Mesendoderm (in vitro differentiated cells): ENCODE data around the gene SNX19.

Source experiments
- DNase-seq: peaks from one replicate; pipeline ENCODE4 v3.0.0; 2013
- H2AK5ac ChIP-seq: 2 replicates; pipeline ENCODE4 v1.6.1; 2013; ENCODE audit warnings: low read length, inconsistent platforms
- H2BK120ac ChIP-seq: 2 replicates; pipeline ENCODE4 v1.6.1; 2013; ENCODE audit warnings: low read depth, mild to moderate bottlenecking, low read length, moderate library complexity, mixed read lengths
- H2BK15ac ChIP-seq: replicated peaks from 2 replicates; pipeline ENCODE4 v1.6.1; 2013; ENCODE audit warnings: low read depth, mild to moderate bottlenecking, moderate library complexity
- H2BK5ac ChIP-seq: 2 replicates; pipeline ENCODE4 v1.6.1; 2013; ENCODE audit warnings: low read length, inconsistent platforms
- H3K18ac ChIP-seq: 2 replicates; pipeline ENCODE4 v1.6.1; 2013; ENCODE audit warnings: mild to moderate bottlenecking, low read length, mixed read lengths
- H3K23ac ChIP-seq: one replicate; pipeline ENCODE4 v1.6.1; 2013; ENCODE audit warnings: low read length
- H3K27ac ChIP-seq: 2 replicates; pipeline ENCODE4 v1.5.1; 2013; ENCODE audit warnings: low read depth, mild to moderate bottlenecking, inconsistent platforms, low read length, moderate library complexity
- H3K27me3 ChIP-seq: 2 replicates; pipeline ENCODE4 v1.6.1; 2013; ENCODE audit warnings: low read length, control low read depth, mild to moderate bottlenecking, inconsistent platforms; ENCODE audit not compliant: insufficient read depth, poor library complexity
- H3K36me3 ChIP-seq: 2 replicates; pipeline ENCODE4 v1.6.1; 2013; ENCODE audit warnings: low read length, inconsistent platforms; ENCODE audit not compliant: control insufficient read depth, insufficient read depth
- H3K4ac ChIP-seq: one replicate; pipeline ENCODE4 v1.6.1; 2013; ENCODE audit warnings: low read depth, mild to moderate bottlenecking, low read length, moderate library complexity
- H3K4me1 ChIP-seq: 2 replicates; pipeline ENCODE4 v1.6.1; 2013; ENCODE audit warnings: low read depth, low read length, inconsistent platforms; ENCODE audit not compliant: control insufficient read depth
- H3K4me2 ChIP-seq: 2 replicates; pipeline ENCODE4 v1.6.1; 2013; ENCODE audit warnings: low read length
- H3K4me3 ChIP-seq: 2 replicates; pipeline ENCODE4 v1.5.1; 2013; ENCODE audit warnings: mild to moderate bottlenecking, low read length
- H3K56ac ChIP-seq: one replicate; pipeline ENCODE4 v1.6.1; 2013; ENCODE audit warnings: low read length
- H3K79me1 ChIP-seq: 2 replicates; pipeline ENCODE4 v1.6.1; 2013; ENCODE audit warnings: low read length, inconsistent platforms
- H3K79me2 ChIP-seq: 2 replicates; pipeline ENCODE4 v1.6.1; 2013; ENCODE audit warnings: mild to moderate bottlenecking, low read length; ENCODE audit not compliant: control insufficient read depth, insufficient read depth
- H3K9ac ChIP-seq: 2 replicates; pipeline ENCODE4 v1.6.1; 2013; ENCODE audit warnings: low read length, inconsistent platforms
- H4K5ac ChIP-seq: one replicate; pipeline ENCODE4 v1.6.1; 2013; ENCODE audit warnings: low read length
- H4K8ac ChIP-seq: one replicate; pipeline ENCODE4 v1.6.1; 2013; ENCODE audit warnings: low read depth, mild to moderate bottlenecking, control low read depth, low read length, moderate library complexity
- WGBS: extraction: QIAGEN DNeasy Blood & Tissue Kit; methylation state at CpG from one replicate; pipeline ENCODE4 v1.1.7; 2013; ENCODE audit warnings: low lambda C conversion rate, missing lambda C conversion rate; ENCODE audit not compliant: insufficient coverage; ENCODE audit errors: extremely low coverage; 5-methylcytosine and 5-hydroxymethylcytosine counted together

Gene SNX19

DNA sequence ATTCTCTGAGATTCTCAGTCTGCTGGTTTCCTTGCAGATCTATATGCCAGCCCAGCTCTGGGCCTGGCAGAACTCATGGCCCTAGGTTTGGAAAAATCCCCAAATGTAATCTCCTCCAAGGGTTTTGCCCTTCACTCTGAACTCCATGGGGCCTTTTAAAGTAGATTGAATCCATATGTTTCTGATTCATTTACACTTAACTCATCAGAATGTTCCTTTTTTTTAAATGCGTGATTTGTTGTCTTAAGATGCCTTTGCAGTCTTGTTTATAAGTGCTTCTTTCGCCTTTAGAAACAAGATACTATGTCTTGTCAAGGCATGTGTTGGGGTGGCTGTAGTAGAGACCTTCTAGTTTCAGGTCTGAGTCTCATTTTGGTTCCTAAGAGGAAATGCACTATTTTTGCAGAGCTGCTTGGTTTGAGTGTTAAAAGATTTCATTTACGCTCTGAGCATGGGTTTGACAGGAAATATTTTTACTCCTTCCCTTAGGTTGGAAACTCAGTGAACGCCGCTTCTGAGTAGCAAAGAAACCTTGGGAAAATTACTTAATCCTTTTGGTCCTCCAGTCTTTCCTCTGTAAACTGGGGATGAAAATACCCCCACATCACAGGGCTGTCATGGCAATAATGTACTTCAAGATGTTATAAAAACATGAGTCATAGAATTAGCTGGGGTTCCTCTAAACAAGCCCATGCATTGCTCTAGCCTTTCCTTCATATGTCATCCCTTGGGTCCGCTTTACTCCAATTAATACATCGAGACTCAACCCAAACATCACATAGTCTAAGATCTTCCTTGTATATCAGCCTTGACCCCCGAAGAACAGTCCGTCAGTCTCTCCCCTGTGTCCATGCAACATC, 83.5 kb downstream of the SNX19 start:
- Histone ChIP-seq H4K5ac (no peak overlapping the region), H3K23ac (no peak overlapping the region), H3K56ac (no peak overlapping the region), H3K4me2 (no peak overlapping the region), H3K18ac (no peak overlapping the region), H3K9ac (no peak overlapping the region), H3K79me1 (no peaks in the 10 kb centered on the region), H2BK15ac (no peak overlapping the region), H2AK5ac (no peak overlapping the region), H2BK120ac (no peak overlapping the region), H3K4me3 (no peak overlapping the region), H2BK5ac (no peak overlapping the region), H4K8ac (no peak overlapping the region), H3K27ac (no peak overlapping the region), H3K4ac (no peak overlapping the region), H3K79me2 (no peaks in the 10 kb centered on the region), H3K27me3 (no peaks in the 10 kb centered on the region), H3K4me1 (no peaks in the 10 kb centered on the region), H3K36me3 (no peaks in the 10 kb centered on the region)
- WGBS: no CpG with 5 or more reads among the region's 9 CpGs
- no peak for DNase-seq

DNA sequence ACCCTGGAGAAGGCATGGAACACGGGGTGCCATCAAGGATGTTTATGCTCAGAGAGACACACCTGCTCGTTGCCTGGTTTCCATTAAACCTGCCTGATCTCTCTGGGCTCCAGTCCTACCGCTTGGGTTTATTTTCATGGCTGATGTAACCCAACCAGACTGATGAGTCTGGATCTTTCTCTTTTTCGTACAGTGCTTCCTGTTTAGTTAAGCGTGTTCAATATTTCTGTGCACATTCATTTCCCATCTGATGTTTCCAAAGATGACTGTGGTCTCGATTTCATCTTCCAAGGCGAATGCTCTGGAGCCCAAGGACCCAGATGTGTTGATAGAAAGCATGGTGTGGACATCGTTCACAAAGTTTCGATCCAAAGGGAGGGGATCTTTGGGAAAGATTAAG, 84.3 kb downstream of the SNX19 start:
- H3K36me3 ChIP-seq: no peaks in the 10 kb centered on the region
- WGBS: no CpG with 5 or more reads among the region's 9 CpGs

DNA sequence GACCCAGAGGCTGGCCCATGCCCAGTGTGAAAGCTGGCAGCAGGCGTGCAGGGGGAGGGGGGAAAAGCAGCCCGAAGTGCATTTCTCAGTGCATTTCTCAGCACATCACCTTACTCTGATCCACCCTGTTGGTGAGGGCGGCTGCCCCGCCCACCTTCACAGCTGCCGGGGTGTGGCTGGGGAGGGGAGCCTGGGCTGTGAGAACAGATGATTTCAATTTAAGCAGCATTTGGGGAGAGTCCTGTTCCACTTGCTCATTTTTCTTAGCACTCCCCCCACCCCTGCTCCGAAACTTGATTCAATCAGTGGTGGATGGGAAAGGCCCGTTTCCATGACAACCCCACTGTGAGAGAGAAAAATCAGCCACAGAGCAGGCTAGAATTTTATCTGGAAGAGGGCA, 84.8 kb downstream of the SNX19 start:
- no peaks in the 10 kb centered on the region for H3K36me3 ChIP-seq
- H3K4me3 ChIP-seq: no peak overlapping the region
- no peak overlapping the region for H3K4me2 ChIP-seq
- WGBS: no CpG with 5 or more reads among the region's 7 CpGs
- DNase-seq: peak; percentile 38
- H3K56ac ChIP-seq: no peak overlapping the region
- H2BK15ac ChIP-seq: no peak overlapping the region
- H3K18ac ChIP-seq: no peak overlapping the region
- H3K79me1 ChIP-seq: no peaks in the 10 kb centered on the region
- H3K4ac ChIP-seq: no peak overlapping the region
- H3K23ac ChIP-seq: no peak overlapping the region
- H3K27me3 ChIP-seq: no peaks in the 10 kb centered on the region
- no peak overlapping the region for H2AK5ac ChIP-seq
- peaks cover 3% of the 10 kb centered on the region for H3K4me1 ChIP-seq
- H3K27ac ChIP-seq: no peak overlapping the region
- no peak overlapping the region for H2BK120ac ChIP-seq
- H3K9ac ChIP-seq: no peak overlapping the region
- no peak overlapping the region for H2BK5ac ChIP-seq
- no peaks in the 10 kb centered on the region for H3K79me2 ChIP-seq
- no peak overlapping the region for H4K8ac ChIP-seq
- H4K5ac ChIP-seq: no peak overlapping the region

More for the DNA sequence above, 84.3 kb downstream of the SNX19 start:
- Histone ChIP-seq H2BK15ac (no peak overlapping the region), H3K4me3 (no peak overlapping the region), H4K8ac (no peak overlapping the region), H4K5ac (no peak overlapping the region), H2AK5ac (no peak overlapping the region), H3K4me2 (no peak overlapping the region), H2BK120ac (no peak overlapping the region), H3K23ac (no peak overlapping the region), H3K27ac (no peak overlapping the region), H3K4ac (no peak overlapping the region), H3K27me3 (no peaks in the 10 kb centered on the region), H3K56ac (no peak overlapping the region), H3K79me1 (no peaks in the 10 kb centered on the region), H3K9ac (no peak overlapping the region), H2BK5ac (no peak overlapping the region), H3K79me2 (no peaks in the 10 kb centered on the region), H3K4me1 (peaks cover 3% of the 10 kb centered on the region), H3K18ac (no peak overlapping the region)
- no peak for DNase-seq

DNA sequence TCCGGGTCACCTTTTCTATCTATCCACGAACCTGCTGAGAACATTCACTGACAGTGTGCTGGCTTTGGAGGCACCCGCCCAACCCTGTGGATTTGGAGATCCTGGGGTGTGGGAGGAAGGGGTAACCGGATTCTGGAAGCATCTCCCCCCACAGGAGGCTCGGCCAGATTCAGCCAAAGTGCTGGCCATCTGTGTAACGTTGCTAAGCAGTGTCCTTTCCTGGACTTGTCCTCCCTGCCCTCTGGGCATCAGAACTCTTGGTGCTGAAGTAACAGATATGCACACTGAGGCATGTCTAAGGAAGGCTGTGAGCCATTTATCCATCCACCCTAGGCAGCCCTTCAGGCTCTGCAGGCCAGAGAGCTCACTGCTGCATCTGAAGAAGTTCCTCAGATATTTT, 85.7 kb downstream of the SNX19 start:
- Histone ChIP-seq H3K36me3 (no peaks in the 10 kb centered on the region), H4K8ac (no peak overlapping the region), H3K23ac (no peak overlapping the region), H3K4me3 (no peak overlapping the region), H3K9ac (no peak overlapping the region), H3K56ac (peak overlapping the region; percentile 8), H4K5ac (no peak overlapping the region), H2BK120ac (no peak overlapping the region), H2BK15ac (no peak overlapping the region), H3K4me1 (peaks cover 3% of the 10 kb centered on the region), H3K18ac (no peak overlapping the region), H3K27ac (no peak overlapping the region), H3K27me3 (no peaks in the 10 kb centered on the region), H2BK5ac (no peak overlapping the region), H3K4me2 (no peak overlapping the region), H3K79me2 (no peaks in the 10 kb centered on the region), H3K79me1 (no peaks in the 10 kb centered on the region), H3K4ac (no peak overlapping the region), H2AK5ac (no peak overlapping the region)
- no peak for DNase-seq
- WGBS: no CpG with 5 or more reads among the region's 6 CpGs

DNA sequence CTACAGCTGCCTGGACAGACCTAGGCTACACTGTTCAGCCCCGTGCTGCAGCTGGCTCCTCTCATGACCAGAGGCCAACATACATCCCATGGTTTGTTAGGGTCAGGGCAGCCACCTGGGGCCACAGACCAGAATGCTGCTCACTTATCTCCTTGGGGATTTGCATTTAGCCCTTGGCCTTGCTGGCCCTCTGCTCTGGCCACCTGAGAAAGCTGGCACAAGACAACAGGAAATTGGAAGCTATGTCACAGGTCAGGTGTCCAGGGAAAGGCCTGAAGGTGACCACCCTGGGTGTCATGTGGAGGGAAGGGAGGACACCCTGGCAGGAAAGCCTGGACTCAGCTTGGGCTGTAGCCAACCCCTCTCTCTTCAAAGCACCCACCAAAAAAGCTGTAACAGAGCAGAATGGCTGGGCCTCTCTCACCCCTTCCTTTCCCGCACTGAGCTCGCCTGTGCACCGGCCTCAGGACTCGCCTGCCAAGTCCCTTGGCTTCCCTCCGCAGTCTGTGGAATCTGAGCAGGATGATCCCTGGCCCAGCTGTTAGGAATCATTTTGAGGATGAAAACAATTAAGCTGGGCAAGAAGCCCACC, 86.3 kb downstream of the SNX19 start:
- Histone ChIP-seq H2AK5ac (no peak overlapping the region), H3K4me3 (no peak overlapping the region)
- no CpG with 5 or more reads among the region's 6 CpGs for whole genome bisulfite sequencing

More for the DNA sequence above, 86.3 kb downstream of the SNX19 start:
- H3K4ac ChIP-seq: no peak overlapping the region
- peak overlapping the region; percentile 36 for H3K56ac ChIP-seq
- DNase-seq: no peak
- H2BK5ac ChIP-seq: no peak overlapping the region
- no peak overlapping the region for H3K4me2 ChIP-seq
- no peak overlapping the region for H2BK15ac ChIP-seq
- H2BK120ac ChIP-seq: no peak overlapping the region
- no peak overlapping the region for H3K18ac ChIP-seq
- H3K23ac ChIP-seq: no peak overlapping the region
- H3K79me1 ChIP-seq: no peaks in the 10 kb centered on the region
- H4K8ac ChIP-seq: no peak overlapping the region
- H3K27ac ChIP-seq: no peak overlapping the region
- no peaks in the 10 kb centered on the region for H3K79me2 ChIP-seq
- no peak overlapping the region for H3K9ac ChIP-seq
- no peak overlapping the region for H4K5ac ChIP-seq
- H3K4me1 ChIP-seq: peaks cover 3% of the 10 kb centered on the region
- H3K27me3 ChIP-seq: no peaks in the 10 kb centered on the region
- H3K36me3 ChIP-seq: no peaks in the 10 kb centered on the region
